Measurements from ENCODE around the gene TPMT.

DNA sequence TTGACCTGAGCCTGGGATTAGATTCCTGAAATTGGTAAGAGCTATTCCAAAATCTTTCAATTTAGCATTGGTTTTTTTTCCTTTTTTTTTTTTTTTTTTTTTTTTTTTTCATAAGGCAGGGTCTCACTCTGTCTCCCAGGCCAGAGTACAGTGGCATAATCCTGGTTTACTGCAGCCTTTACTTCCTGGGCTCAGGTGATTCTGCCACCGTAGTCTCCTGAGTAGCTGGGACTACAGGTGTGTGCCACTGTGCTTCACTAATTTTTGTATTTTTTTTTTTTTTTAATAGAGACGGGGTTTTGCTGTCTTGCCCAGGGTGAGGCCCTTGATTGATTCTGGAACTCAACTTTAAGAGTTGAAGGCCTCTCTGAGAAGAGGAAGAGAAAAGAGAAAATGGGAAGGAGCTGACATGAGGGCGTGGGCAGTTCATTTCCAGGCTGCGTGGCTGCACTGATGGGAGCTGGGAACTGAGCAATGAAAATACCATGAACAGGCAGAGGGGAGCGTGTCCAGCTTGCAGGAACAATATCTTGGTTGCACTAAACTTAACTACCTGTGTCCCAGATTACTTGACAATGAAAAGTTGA is 25.0 kb upstream of the TPMT start:
- TF ChIP-seq, protein P1, sequence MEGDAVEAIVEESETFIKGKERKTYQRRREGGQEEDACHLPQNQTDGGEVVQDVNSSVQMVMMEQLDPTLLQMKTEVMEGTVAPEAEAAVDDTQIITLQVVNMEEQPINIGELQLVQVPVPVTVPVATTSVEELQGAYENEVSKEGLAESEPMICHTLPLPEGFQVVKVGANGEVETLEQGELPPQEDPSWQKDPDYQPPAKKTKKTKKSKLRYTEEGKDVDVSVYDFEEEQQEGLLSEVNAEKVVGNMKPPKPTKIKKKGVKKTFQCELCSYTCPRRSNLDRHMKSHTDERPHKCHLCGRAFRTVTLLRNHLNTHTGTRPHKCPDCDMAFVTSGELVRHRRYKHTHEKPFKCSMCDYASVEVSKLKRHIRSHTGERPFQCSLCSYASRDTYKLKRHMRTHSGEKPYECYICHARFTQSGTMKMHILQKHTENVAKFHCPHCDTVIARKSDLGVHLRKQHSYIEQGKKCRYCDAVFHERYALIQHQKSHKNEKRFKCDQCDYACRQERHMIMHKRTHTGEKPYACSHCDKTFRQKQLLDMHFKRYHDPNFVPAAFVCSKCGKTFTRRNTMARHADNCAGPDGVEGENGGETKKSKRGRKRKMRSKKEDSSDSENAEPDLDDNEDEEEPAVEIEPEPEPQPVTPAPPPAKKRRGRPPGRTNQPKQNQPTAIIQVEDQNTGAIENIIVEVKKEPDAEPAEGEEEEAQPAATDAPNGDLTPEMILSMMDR (IDR thresholded peaks at IDR 0.05): no peak
- no peak for TF ChIP-seq POLR2A (IDR thresholded peaks at IDR 0.05)

Data from Peyer's patch (tissue), 4 donors.